Liver (tissue), 3 donors: ENCODE measurements around the gene LRRC49.

Source experiments
- EGR1 ChIP-seq, 2 donors: IDR thresholded peaks; 2 replicates each; pipeline ENCODE4 v1.6.1; 2016 to 2018; ENCODE audit warnings: antibody characterized with exemption in 2 of 2, low read depth in 2 of 2
- JUND ChIP-seq, 2 donors: IDR thresholded peaks; 2 replicates each; pipeline ENCODE4 v1.6.1; 2016; ENCODE audit warnings: antibody characterized with exemption in 2 of 2
- YY1 ChIP-seq: IDR thresholded peaks from 2 replicates; pipeline ENCODE4 v1.6.1; 2016; ENCODE audit warnings: antibody characterized with exemption, mild to moderate bottlenecking
- TF ChIP-seq, protein P1 (sequence below): fragments of 150-350 bp; IDR thresholded peaks from 2 replicates; pipeline ENCODE4 v1.5.1; 2017; ENCODE audit warnings: improper control_type of control experiment, low read depth, low read length; ENCODE audit not compliant: missing input control
- donor health status: healthy.
- donor health status: healthy.

DNA sequence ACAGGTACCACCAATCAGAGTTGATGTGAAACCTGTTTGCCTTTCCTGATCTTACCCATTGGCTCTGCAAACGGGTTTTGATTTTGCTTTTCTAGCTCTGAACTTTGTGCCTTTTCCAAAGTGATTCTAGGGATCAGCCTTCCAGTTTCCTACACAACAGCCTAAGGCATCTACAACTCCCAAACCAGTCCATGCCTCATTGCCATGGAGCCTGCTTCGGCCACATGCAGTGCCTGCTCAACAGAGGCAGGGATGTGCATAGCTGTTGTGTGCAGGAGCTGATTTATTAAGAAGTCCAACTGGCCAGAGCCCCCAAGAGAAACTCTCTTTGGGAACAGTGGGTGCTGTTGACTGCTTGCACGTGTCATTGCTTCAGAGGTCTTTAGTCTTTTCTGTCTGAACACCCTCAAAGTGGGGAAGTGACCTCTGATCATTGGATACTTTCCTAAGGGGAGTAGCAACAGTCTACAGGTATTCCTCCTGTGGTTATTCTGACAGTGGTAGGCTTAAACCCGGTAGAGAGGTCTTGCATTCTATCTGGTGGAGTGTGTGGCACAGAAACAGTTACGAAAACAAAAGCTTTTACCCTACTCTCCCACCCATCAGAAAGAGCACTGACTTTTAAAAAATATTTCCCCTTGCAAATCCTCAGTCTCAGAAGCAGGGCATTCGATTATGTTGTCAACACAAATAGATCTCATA is 186.0 kb downstream of the LRRC49 start:
- no peak for TF ChIP-seq JUND (IDR thresholded peaks at IDR 0.05)
- TF ChIP-seq, protein P1, sequence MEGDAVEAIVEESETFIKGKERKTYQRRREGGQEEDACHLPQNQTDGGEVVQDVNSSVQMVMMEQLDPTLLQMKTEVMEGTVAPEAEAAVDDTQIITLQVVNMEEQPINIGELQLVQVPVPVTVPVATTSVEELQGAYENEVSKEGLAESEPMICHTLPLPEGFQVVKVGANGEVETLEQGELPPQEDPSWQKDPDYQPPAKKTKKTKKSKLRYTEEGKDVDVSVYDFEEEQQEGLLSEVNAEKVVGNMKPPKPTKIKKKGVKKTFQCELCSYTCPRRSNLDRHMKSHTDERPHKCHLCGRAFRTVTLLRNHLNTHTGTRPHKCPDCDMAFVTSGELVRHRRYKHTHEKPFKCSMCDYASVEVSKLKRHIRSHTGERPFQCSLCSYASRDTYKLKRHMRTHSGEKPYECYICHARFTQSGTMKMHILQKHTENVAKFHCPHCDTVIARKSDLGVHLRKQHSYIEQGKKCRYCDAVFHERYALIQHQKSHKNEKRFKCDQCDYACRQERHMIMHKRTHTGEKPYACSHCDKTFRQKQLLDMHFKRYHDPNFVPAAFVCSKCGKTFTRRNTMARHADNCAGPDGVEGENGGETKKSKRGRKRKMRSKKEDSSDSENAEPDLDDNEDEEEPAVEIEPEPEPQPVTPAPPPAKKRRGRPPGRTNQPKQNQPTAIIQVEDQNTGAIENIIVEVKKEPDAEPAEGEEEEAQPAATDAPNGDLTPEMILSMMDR: no peak
- TF ChIP-seq EGR1 (IDR thresholded peaks at IDR 0.05; ENCODE audit: low read depth in 2 of 2): no peak
- no peak for TF ChIP-seq YY1
